ENCODE data around the gene SLC16A11.
A peak's percentile ranks its signal among the peaks of the same experiment; 100 is the strongest.

SLC16A11 gene

DNA sequence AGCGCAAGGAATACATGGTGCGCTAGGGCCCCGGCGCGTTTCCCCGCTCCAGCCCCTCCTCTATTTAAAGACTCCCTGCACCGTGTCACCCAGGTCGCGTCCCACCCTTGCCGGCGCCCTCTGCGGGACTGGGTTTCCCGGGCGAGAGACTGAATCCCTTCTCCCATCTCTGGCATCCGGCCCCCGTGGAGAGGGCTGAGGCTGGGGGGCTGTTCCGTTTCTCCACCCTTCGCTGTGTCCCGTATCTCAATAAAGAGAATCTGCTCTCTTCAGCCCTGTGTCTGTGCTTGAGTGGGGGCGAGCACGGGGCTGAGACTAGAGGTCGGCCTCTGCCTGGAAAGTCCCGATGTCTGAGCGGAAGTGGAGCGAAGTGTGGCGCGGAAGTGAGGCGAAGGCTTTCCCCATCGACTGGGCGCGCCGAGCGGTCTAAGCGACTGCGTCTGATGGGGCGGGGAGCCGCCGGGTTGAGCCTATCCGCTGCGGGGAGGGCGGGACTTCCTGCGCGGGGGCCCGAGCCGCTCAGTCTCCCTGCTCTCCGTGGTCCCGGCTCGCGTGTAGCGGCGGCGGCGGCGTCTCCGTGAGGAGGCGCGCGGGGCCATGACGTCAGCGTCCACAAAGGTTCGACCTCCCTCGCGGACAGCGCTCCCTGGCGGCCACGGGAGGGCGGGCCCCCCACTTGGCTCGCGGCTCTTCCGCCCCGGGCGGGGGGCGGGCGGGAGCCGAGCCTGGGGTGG lies 29.5 kb downstream of the SLC16A11 start:
- POLR2A ChIA-PET = interaction anchor here (1.0 kb wide), 1 partner anchor 9 kb away, joined by 5 read pairs; no protein-coding TSS in a partner anchor
- CTCF ChIA-PET = interaction anchor here (0.6 to 2.3 kb wide), 6 partner anchors 11 to 171 kb away, joined by 3 to 15 read pairs (median 4); no protein-coding TSS in a partner anchor
- TF ChIP-seq CTCF (IDR thresholded peaks at IDR 0.05; ENCODE audit: control extremely low read depth, extremely low read depth, low read depth, missing control alignments) = peak; percentile 83

DNA sequence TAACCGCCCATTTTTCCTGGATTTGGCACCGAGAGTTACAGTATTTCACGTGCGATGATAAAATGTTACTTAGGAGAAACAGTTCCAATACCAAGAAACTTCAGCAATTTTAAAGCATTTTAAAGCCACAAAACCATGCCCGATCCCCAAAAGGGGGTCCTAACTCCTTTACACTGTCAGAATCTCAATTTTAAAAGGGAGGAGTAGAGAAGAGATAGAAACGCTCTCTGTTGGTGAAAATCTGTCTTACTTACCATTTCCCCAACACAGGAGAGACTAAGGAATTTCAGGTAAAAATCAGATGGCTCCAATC lies 32.0 kb downstream of the SLC16A11 start:
- no peak for TF ChIP-seq CTCF (IDR thresholded peaks at IDR 0.05; ENCODE audit: control extremely low read depth, extremely low read depth, low read depth, missing control alignments)
- DNase-seq (ENCODE audit: extremely low spot score) = no peak
- POLR2A ChIA-PET = interaction anchor here (0.5 kb wide), 1 partner anchor 220 kb away, joined by 5 read pairs; no protein-coding TSS in a partner anchor
- CTCF ChIA-PET = interaction anchor here (1.1 to 4.7 kb wide), 4 partner anchors 9 to 101 kb away, joined by 3 to 29 read pairs (median 6); no protein-coding TSS in a partner anchor

More for the DNA sequence above, 29.5 kb downstream of the SLC16A11 start:
- peak; percentile 92 for DNase-seq (ENCODE audit: extremely low spot score)

GRCh38 chr17:7011415-7011814 lies 32.5 kb downstream of the SLC16A11 start:
- ChIA-PET CTCF (interaction anchor here (1.8 to 4.7 kb wide), 3 partner anchors 10 to 101 kb away, joined by 6 to 29 read pairs (median 7); no protein-coding TSS in a partner anchor), POLR2A (interaction anchor here (0.6 kb wide), 1 partner anchor 134 kb away, joined by 3 read pairs; no protein-coding TSS in a partner anchor)
- no peak for TF ChIP-seq CTCF (IDR thresholded peaks at IDR 0.05; ENCODE audit: control extremely low read depth, extremely low read depth, low read depth, missing control alignments)
- no peak for DNase-seq (ENCODE audit: extremely low spot score)

- no peak for TF ChIP-seq CTCF (IDR thresholded peaks at IDR 0.05; ENCODE audit: control extremely low read depth, extremely low read depth, low read depth, missing control alignments)
- DNase-seq (ENCODE audit: extremely low spot score) = no peak
- ChIA-PET CTCF (interaction anchor here (1.1 to 4.7 kb wide), 4 partner anchors 11 to 100 kb away, joined by 4 to 29 read pairs (median 6); no protein-coding TSS in a partner anchor), POLR2A (interaction anchor here (0.6 kb wide), 1 partner anchor 135 kb away, joined by 3 read pairs; no protein-coding TSS in a partner anchor)
Measured at GRCh38 chr17:7010523-7010922, 33.4 kb downstream of the SLC16A11 start.

DNA sequence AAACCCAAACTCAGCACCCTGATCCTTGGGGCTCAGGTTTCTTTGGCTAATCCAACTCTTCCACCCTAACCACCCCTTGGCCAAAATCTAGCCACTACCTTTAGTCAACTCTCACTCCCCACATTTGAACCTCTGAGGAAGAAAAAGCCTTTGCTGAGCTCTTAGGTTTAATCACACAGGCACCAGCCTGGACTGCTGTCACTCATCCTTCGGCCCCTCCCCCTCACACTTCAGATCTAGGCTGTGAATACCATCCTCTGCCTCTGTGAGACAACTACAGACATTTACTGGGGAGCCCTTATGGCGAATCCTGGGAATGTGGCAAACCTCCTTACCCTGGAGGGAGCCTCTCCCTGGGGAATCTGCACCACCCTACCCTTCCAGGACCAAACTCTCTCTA lies 36.7 kb downstream of the SLC16A11 start:
- ChIA-PET CTCF (interaction anchor here (1.2 to 10.6 kb wide), 6 partner anchors 13 to 164 kb away, joined by 3 to 193 read pairs (median 64); partner anchors contain the start of gene BCL6B), POLR2A (no interaction called here)
- DNase-seq (ENCODE audit: extremely low spot score) = no peak
- TF ChIP-seq CTCF (IDR thresholded peaks at IDR 0.05; ENCODE audit: control extremely low read depth, extremely low read depth, low read depth, missing control alignments) = no peak

DNA sequence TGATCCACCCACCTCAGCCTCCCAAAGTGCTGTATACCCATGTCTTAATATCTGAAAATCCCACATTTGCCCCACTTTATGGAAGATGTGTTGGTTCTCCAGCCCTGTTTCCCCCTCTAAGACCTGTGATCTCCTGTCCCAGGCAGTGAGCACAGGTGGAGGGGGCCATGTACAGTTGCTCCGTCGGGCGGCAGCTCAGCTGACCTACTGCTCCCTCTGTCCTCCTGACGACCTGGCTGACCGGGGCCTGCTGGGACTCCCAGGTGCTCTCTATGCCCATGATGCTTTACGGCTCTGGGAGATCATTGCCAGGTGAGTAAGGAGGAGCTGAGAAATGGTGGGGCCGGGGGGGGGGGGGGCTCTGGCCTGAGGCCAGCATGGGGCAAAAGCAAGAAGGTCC lies 38.2 kb downstream of the SLC16A11 start:
- TF ChIP-seq CTCF (IDR thresholded peaks at IDR 0.05; ENCODE audit: control extremely low read depth, extremely low read depth, low read depth, missing control alignments) = no peak
- DNase-seq (ENCODE audit: extremely low spot score) = no peak
- ChIA-PET CTCF (interaction anchor here (1.2 to 10.6 kb wide), 6 partner anchors 12 to 162 kb away, joined by 3 to 193 read pairs (median 64); partner anchors contain the start of gene BCL6B), POLR2A (interaction anchor here (0.5 to 1.2 kb wide), 3 partner anchors 57 to 277 kb away, joined by 3 to 5 read pairs (median 4); no protein-coding TSS in a partner anchor)

Measured in GM10248 (cell line).